Choroid plexus epithelial cell (primary cell): Measurements from ENCODE around the gene PDK2.

Source experiments
- DNase-seq: peaks from one replicate; pipeline ENCODE4 v3.0.0-alpha.2; 2010; ENCODE audit warnings: low read depth
- H3K4me3 ChIP-seq: 2 replicates; pipeline ENCODE4 v1.5.1; 2011; ENCODE audit warnings: low read depth, mild to moderate bottlenecking, control low read depth, low read length, moderate library complexity
- CTCF ChIP-seq: conservative IDR thresholded peaks from 2 replicates; pipeline ENCODE4 v1.5.1; 2011; ENCODE audit warnings: low read depth, mild to moderate bottlenecking, control low read depth, inconsistent platforms, low read length, moderate library complexity

Gene PDK2

GRCh38 chr17:50071692-50072091 lies 23.5 kb upstream of the PDK2 start:
- TF ChIP-seq CTCF, result no peak
- no peak for DNase-seq
- H3K4me3 ChIP-seq, result no peak overlapping the region

GRCh38 chr17:50072130-50072529 lies 23.0 kb upstream of the PDK2 start:
- no peak for TF ChIP-seq CTCF
- no peak overlapping the region for H3K4me3 ChIP-seq
- no peak for DNase-seq

- DNase-seq, result no peak
- no peak for TF ChIP-seq CTCF
- H3K4me3 ChIP-seq, result no peak overlapping the region
Observed at GRCh38 chr17:50072925-50073324, 22.2 kb upstream of the PDK2 start.

GRCh38 chr17:50074227-50074626 lies 20.9 kb upstream of the PDK2 start:
- no peak for TF ChIP-seq CTCF
- no peak overlapping the region for H3K4me3 ChIP-seq
- no peak for DNase-seq

GRCh38 chr17:50075446-50076032 lies 19.6 kb upstream of the PDK2 start:
- no peak for DNase-seq
- no peak for TF ChIP-seq CTCF
- H3K4me3 ChIP-seq, result no peak overlapping the region

GRCh38 chr17:50076221-50076590 lies 18.9 kb upstream of the PDK2 start:
- H3K4me3 ChIP-seq, result no peak overlapping the region
- TF ChIP-seq CTCF, result no peak
- DNase-seq, result no peak

GRCh38 chr17:50076591-50077235 lies 18.4 kb upstream of the PDK2 start:
- no peak for TF ChIP-seq CTCF
- no peak overlapping the region for H3K4me3 ChIP-seq

More at GRCh38 chr17:50076591-50077235, 18.4 kb upstream of the PDK2 start:
- no peak for DNase-seq
